ENCODE results near the gene LHFPL6.

Gene LHFPL6

DNA sequence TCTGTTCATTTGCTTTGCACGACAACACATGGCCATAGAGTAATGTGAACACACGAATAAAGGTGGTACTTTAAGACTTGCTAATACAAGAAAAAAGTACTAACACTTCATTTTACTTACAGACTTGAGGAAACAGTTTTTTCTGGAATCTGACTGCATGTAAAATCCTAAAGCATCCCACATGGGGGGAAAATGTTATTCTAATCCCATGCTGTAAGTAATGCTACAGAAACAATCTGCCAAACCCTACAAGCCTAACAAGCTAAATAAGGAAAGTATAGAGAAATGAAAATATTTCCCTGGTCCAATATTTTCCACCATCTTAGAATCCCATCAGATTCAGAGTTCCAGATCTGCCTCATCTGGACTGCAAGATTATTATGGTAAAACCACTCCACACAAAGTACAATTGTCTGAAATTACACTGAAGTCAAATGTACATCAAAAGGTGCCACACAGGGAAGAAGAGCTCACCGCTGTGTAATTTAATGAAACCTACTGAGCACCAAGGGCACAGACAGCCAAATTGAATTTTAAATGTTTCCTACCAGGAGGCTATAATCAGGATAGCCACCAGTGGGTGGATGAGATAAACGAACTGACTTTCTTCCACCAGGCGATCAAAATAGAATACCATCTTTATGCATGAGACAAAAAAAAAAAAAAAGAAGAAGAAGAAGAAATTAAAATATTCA, 22.0 kb downstream of the LHFPL6 start:
- TF ChIP-seq GATA3 (IDR thresholded peaks at IDR 0.05; ENCODE audit: low read depth, low read length): no peak
- no peak for TF ChIP-seq GATA2 (IDR thresholded peaks at IDR 0.05; ENCODE audit: low read depth, low read length)

DNA sequence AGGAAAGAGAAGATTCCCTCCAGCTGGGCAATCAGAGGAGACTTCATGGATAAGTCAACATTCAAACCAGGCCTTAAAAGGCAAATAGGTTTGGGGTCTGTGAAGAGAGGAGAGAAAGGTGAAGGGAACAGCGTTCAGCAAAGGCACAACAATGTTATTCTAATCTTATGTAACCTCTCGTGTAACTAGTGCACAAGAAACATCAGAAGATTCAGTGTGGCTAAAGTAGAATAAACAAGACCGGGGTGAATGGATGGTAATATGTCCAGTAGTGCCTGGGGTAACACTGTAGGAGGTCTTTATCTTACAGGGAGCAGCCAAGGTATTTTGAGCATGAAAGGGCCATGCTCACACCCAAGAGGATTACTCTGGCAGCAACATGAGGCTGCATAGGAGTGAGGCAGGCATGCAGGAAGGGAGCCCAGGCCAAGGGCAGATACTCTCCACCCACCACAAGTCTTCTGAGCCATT, 24.1 kb downstream of the LHFPL6 start:
- TF ChIP-seq GATA2 (IDR thresholded peaks at IDR 0.05; ENCODE audit: low read depth, low read length) (no peak), GATA3 (IDR thresholded peaks at IDR 0.05; ENCODE audit: low read depth, low read length) (no peak)

DNA sequence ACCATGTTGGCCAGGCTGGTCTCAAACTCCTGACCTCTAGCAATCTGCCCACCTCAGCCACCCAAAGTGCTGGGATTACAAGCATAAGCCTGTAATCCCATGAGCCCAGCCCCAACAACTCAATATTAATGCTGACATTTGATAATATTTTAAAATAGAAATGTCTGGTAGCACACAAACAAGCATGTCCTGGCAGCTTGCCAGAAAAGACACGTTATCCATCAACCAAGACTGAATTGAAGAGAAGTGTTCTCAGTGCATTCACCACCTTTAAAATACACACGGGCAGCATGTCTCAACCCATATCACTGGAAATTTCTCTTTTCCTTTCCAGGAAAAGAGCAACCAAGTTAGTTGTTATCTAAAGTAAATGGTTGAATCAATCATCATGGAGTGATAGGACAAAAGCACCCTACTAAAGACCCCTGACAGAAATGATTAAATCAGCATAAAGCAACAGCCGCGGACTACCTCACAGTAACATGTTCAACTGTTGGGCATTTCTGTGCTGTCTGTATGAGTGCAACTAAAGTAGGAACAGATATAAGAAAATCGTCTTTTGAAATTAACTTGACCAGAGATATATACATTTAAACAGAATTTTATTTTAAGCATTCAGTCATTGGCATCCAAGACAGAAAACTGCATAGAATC, 25.0 kb downstream of the LHFPL6 start:
- no peak for TF ChIP-seq GATA3 (IDR thresholded peaks at IDR 0.05; ENCODE audit: low read depth, low read length)
- no peak for TF ChIP-seq GATA2 (IDR thresholded peaks at IDR 0.05; ENCODE audit: low read depth, low read length)

DNA sequence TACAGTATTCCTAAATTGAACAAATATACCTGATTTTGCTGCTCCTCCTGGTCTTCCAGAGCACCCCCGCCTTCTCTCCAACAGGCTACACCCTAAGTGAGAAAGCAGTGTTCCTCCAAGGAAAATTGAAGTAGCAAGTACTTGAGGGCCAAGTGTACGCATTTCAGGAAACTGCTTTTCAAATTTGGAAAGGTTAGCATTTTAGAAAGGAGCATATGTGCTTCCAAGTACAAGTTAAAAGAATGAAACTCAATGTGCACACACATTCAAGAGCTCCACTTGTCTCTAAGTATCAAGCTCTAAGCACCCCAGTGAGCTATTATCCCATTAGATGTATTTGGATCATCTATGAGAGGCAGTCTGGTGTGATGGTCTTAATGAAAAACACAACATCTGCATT, 25.8 kb downstream of the LHFPL6 start:
- TF ChIP-seq GATA2 (IDR thresholded peaks at IDR 0.05; ENCODE audit: low read depth, low read length) (no peak), GATA3 (IDR thresholded peaks at IDR 0.05; ENCODE audit: low read depth, low read length) (no peak)

DNA sequence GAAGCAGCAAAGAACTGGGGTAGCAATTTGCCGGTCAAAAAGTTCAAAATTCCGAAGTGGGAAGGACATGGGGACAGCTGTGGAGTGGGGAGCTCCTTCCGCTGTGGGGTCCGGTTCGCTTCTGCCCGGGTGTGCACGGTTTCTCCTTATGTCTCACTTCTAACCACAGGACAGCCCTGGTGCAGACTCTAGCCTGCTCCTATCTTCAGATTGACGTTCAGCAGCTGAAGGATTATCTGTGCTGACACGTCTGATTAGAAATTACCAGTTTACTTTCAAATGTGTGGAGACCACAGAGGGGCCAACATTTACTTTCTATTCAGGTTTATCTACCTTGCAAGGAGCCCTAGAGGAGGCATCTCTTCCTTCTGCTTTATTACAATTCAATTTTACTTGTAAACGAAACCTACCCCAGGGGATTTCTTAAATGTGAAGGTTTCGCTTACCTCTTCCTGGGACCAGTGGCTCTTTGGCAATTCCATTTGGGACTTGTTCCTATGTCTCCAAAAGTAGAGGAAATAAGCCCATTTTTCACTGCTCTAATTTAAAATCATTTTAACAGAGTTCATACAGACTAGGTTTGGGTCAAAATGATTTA, 27.3 kb downstream of the LHFPL6 start:
- TF ChIP-seq GATA3 (IDR thresholded peaks at IDR 0.05; ENCODE audit: low read depth, low read length) (no peak), GATA2 (IDR thresholded peaks at IDR 0.05; ENCODE audit: low read depth, low read length) (no peak)

DNA sequence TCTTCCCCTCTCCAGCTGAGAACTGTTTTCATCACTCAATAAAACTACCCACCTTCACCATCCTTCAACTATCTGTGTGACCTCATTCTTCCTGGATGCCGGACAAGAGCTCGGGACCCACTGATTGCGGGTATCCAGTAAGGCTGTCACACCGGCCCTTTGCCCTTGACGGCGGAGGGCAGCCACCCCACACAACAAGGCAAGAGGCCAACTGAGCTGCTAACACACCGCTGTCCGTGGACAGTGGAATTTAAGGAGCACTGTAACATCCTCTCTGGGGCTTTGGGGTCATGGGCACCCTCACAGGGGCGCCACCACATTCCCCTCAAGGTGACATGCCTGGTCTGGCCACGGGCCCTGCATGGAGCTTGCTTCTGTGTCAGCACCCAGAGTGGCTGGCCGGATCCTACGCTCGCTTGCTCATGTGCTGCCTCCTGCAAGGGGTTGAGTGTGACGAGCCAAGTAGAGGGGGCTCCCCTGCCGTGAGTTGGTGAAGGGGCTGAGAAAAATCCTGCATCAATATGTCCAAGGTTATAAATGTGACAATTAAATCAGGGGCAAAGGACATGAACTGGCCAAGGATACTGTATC, 31.4 kb downstream of the LHFPL6 start:
- no peak for TF ChIP-seq GATA3 (IDR thresholded peaks at IDR 0.05; ENCODE audit: low read depth, low read length)
- no peak for TF ChIP-seq GATA2 (IDR thresholded peaks at IDR 0.05; ENCODE audit: low read depth, low read length)

DNA sequence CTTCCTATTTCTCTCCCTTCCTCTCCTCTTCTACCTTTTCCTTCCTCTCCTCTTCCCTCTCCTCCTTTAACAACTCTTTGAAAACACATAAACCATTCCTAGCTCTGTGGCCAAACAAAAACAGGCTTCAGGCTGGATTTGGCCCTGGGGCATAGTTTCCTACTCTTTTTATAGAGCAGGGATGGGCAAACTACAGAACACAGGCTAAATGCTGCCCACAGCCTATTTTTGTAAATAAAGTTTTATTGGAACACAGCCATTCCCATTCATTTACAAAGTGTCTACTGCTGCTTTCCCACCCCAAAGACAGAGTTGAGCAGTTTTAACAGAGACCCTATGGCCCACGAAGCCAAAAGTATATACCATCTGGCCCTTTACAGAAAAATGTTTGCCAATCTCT, 35.4 kb downstream of the LHFPL6 start:
- TF ChIP-seq GATA3 (IDR thresholded peaks at IDR 0.05; ENCODE audit: low read depth, low read length) (no peak), GATA2 (IDR thresholded peaks at IDR 0.05; ENCODE audit: low read depth, low read length) (no peak)

DNA sequence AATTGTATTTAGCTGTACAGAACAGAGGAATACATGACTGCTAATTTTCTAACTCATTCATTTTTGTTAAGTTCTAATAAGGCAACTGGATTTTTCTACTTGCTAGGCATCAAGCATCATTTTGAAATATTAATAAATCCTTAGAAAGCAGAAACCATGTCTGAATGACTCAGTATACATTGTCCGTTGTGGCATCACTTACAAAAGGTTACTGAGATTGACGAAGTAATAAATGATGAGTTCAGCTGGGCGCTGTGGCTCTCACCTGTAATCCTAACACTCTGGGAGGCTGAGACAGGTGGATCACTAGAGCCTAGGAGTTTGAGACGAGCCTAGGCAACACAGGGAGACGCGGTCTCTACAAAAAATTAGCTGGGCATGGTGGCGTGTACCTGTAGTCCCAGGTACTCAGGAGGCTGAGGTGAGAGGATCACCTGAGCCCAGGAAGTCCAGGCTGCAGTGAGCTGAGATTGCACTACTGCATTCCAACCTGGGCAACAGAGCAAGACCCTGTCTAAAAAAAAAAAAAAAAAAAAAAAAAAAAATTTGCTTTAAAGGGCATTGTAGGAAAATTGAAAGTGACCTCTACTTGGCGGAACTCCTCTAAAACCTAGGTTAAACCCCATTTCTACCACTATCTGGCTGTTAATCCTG, 36.6 kb downstream of the LHFPL6 start:
- TF ChIP-seq GATA2 (IDR thresholded peaks at IDR 0.05; ENCODE audit: low read depth, low read length) (no peak), GATA3 (IDR thresholded peaks at IDR 0.05; ENCODE audit: low read depth, low read length) (no peak)

DNA sequence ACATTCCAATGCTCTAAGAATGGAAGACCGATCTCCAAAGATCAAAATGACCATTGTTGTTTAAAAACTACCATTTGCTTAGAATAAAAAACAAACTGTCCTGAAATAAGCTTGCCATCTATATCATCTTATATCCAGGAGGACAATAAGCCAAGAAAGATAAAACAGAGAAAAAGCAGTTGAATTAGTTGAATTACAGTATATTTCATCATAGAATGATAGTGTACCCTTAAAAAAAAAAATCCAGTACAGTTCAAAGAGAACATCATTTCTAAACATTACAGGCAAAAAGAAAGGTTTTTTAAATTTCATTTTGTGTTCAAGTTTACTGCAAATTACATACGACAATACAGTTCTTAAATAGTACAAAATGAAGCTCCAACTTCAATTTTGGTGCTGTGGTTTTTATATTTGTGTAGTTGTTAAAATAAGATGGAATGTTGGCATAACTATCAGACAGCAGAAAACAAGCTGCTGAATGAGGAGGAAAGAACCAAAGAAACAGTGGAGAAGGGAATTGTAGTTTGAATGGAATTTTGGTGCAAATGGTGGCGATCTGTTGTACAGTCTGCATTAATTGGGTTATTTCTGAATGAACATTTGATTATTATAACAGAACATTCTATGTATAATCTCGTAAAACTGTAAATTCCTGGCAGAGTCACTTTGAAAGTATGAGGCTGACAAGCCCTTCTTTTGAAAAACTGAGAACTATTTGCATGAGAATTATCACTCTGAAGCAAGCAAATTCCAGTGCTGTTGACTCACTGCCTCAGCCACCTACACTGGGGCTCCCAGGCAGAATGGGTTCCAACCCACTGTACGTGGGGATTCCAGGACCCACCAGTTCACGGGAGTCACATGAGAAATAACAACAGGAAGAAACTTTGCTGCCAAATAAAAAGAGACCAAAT, 37.7 kb downstream of the LHFPL6 start:
- TF ChIP-seq GATA2 (IDR thresholded peaks at IDR 0.05; ENCODE audit: low read depth, low read length) (no peak), GATA3 (IDR thresholded peaks at IDR 0.05; ENCODE audit: low read depth, low read length) (no peak)

DNA sequence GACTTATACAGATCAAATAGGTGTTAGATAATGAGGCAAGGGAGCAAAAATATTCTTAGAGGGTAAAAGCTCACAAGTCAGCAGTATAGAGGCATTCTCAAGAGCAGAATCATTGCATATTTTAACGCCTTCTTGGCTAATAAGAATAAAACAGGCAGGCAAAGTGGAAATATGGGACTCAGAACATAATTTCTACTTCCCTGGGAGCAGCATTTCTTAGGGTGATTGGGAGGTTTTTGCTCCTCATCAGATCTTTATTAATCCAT, 39.6 kb downstream of the LHFPL6 start:
- TF ChIP-seq GATA2 (IDR thresholded peaks at IDR 0.05; ENCODE audit: low read depth, low read length) (no peak), GATA3 (IDR thresholded peaks at IDR 0.05; ENCODE audit: low read depth, low read length) (no peak)

DNA sequence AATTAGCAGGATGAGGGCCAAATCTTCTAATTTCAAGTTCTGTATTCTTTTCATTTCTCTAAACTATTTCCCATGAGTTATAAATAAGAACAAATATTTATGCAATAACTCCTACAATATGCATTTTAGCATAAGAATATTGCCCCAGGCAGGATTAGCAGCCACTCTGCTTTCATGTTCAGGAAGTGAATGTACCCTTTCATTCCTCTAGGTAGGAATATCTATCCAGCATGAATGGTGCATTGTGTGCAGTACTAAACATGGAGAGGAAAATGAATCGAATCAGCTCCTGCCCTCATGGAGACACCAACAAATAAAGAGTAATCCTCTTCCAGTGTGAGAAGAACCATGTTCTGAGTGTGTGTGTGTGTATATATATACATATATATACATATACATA, 41.0 kb downstream of the LHFPL6 start:
- TF ChIP-seq GATA2 (IDR thresholded peaks at IDR 0.05; ENCODE audit: low read depth, low read length) (no peak), GATA3 (IDR thresholded peaks at IDR 0.05; ENCODE audit: low read depth, low read length) (no peak)

DNA sequence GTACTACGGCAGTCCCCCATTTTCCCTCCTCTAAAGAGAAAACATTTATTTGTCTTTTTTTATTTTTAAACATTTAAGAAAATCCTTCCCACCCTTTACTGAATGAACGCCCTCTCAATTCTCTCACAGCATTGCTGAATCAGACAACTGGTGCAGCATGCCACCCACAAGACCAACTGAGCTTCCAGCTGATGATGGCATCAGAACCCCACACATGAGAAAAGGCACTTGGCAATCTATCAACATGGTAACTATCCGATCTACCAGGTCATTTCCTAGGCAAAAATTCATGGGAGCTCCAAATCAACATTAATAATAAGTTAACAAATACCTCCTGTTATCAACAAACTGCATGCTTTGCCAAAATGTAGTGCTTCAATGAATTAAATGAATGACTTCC, 43.1 kb downstream of the LHFPL6 start:
- TF ChIP-seq GATA2 (IDR thresholded peaks at IDR 0.05; ENCODE audit: low read depth, low read length): no peak
- no peak for TF ChIP-seq GATA3 (IDR thresholded peaks at IDR 0.05; ENCODE audit: low read depth, low read length)

DNA sequence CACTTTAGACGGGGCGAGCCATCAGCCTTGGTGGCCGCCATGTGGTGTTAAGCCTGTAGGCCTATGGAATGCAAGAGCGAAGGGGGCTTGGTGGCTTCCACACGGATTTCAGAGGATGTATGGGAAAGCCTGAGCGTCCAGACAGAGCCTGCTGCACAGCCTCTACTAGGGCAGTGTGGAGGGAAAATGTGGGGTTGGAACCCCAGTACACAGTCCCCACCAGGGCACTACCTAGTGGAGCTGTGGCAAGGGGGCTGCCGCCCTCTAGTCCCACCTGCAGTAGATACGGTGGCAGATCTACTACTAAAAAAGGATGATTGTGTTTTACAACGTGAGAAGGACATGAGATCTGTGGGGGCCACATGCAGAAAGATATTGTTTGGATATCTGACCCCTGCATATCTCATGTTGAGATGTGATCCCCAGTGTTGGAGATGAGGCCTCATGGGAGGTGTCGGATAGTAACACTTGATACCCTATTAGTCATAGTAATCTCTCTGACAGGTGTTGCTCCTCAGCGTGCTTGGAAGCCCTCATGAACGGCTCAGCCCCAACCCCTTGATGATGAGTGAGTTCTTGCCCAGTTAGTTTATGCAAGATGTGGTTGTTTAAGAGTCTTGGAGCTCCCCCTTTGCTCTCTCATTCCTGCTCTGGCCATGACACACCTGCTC, 45.6 kb downstream of the LHFPL6 start:
- TF ChIP-seq GATA3 (IDR thresholded peaks at IDR 0.05; ENCODE audit: low read depth, low read length): no peak
- no peak for TF ChIP-seq GATA2 (IDR thresholded peaks at IDR 0.05; ENCODE audit: low read depth, low read length)
